NT2/D1 (cell line): ENCODE results near the gene FSHB.

Source experiments
- YY1 ChIP-seq: IDR thresholded peaks from 2 replicates; pipeline ENCODE4 v1.6.1; 2011; ENCODE audit not compliant: insufficient read length, insufficient read depth
- ZNF274 ChIP-seq: IDR thresholded peaks from 2 replicates; pipeline ENCODE4 v1.6.1; 2011; ENCODE audit warnings: mild to moderate bottlenecking, low read depth, low read length

DNA sequence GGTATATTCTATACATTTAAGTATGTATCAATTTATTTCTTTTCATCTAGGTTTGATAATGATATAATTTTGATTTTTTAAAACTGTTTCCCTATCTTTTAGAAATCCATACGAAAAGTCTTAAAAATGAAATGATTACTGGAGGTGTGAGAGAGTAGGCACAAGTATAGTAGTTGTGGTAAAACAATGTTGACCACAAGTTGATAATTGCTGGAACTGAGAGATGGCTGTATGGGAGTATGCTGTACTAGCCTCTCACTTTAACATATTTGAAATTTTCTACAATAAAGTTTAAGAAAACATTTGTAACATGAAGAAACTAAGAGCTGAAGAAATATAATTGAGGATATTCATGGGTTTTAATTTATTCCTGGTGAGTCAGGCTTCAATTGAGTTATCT is 30.0 kb downstream of the FSHB start:
- TF ChIP-seq YY1 (no peak), ZNF274 (no peak)
